Liver (tissue), 9 donors: ENCODE results near the gene IL17A. TPM values are rescaled to one million over a fixed set of nuclear protein-coding genes. Genes with fewer than 3 reads are reported as not detected.

Source experiments
- DNase-seq: peaks from one replicate; pipeline ENCODE4 v3.0.0-alpha.2; 2017; ENCODE audit warnings: low spot score
- H3K27ac ChIP-seq, 2 donors: one replicate each; pipeline ENCODE4 v1.7.0; 2013; ENCODE audit warnings: inconsistent platforms in 2 of 2, low read length in 2 of 2, control low read depth in 1 of 2, low read depth in 1 of 2, mild to moderate bottlenecking in 1 of 2
- H3K27me3 ChIP-seq, 4 donors: one replicate each; pipeline versions ENCODE4 v1.6.1 to v1.7.0; 2013; ENCODE audit warnings: low read length in 3 of 4, inconsistent platforms in 1 of 4, mild to moderate bottlenecking in 1 of 4, moderate library complexity in 1 of 4; ENCODE audit not compliant: control insufficient read depth in 4 of 4, insufficient read depth in 4 of 4
- H3K36me3 ChIP-seq, 4 donors: one replicate each; pipeline versions ENCODE4 v1.6.1 to v1.7.0; 2013; ENCODE audit warnings: low read length in 3 of 4, mild to moderate bottlenecking in 3 of 4, low read depth in 1 of 4, moderate library complexity in 1 of 4; ENCODE audit not compliant: control insufficient read depth in 4 of 4, insufficient read depth in 3 of 4
- H3K4me1 ChIP-seq, 4 donors: one replicate each; pipeline versions ENCODE4 v1.6.1 to v1.7.0; 2013; ENCODE audit warnings: low read length in 3 of 4, mild to moderate bottlenecking in 3 of 4, moderate library complexity in 1 of 4; ENCODE audit not compliant: control insufficient read depth in 4 of 4, insufficient read depth in 4 of 4
- H3K4me3 ChIP-seq, 3 donors: one replicate each; pipeline versions ENCODE4 v1.6.1 to v1.7.0; 2013; ENCODE audit warnings: low read length in 3 of 3, control low read depth in 1 of 3, low read depth in 1 of 3, mild to moderate bottlenecking in 1 of 3
- H3K9ac ChIP-seq, 2 donors: one replicate each; pipeline ENCODE4 v1.7.0; 2013; ENCODE audit warnings: low read length in 2 of 2, mild to moderate bottlenecking in 2 of 2, moderate library complexity in 2 of 2, control low read depth in 1 of 2, low read depth in 1 of 2
- H3K9me3 ChIP-seq, 4 donors: one replicate each; pipeline versions ENCODE4 v1.6.1 to v1.7.0; 2013; ENCODE audit warnings: low read length in 3 of 4; ENCODE audit not compliant: control insufficient read depth in 4 of 4
- ATF3 ChIP-seq: IDR thresholded peaks from 2 replicates; pipeline ENCODE4 v1.6.1; 2016; ENCODE audit warnings: antibody characterized with exemption
- CTCF ChIP-seq: fragments of 150-350 bp; IDR thresholded peaks from 2 replicates; pipeline ENCODE4 v1.5.1; 2017; ENCODE audit warnings: improper control_type of control experiment, low read depth, low read length; ENCODE audit not compliant: missing input control
- EGR1 ChIP-seq, 2 donors: IDR thresholded peaks; 2 replicates each; pipeline ENCODE4 v1.6.1; 2016 to 2018; ENCODE audit warnings: antibody characterized with exemption in 2 of 2, low read depth in 2 of 2
- FOXA1 ChIP-seq: IDR thresholded peaks from 2 replicates; pipeline ENCODE4 v1.6.1; 2016; ENCODE audit warnings: antibody characterized with exemption
- FOXA2 ChIP-seq: IDR thresholded peaks from 2 replicates; pipeline ENCODE4 v1.6.1; 2016; ENCODE audit warnings: antibody characterized with exemption
- GABPA ChIP-seq, 2 donors: IDR thresholded peaks in 1 of 2; conservative IDR thresholded peaks in 1 of 2; 2 replicates each; pipeline ENCODE4 v1.6.1; 2016; ENCODE audit warnings: antibody characterized with exemption in 2 of 2, mild to moderate bottlenecking in 1 of 2, moderate library complexity in 1 of 2
- HNF4A ChIP-seq, 2 donors: conservative IDR thresholded peaks; 2 replicates each; pipeline ENCODE4 v1.6.1; 2016; ENCODE audit warnings: antibody characterized with exemption in 2 of 2, mild to moderate bottlenecking in 2 of 2
- HNF4G ChIP-seq: IDR thresholded peaks from 2 replicates; pipeline ENCODE4 v1.6.1; 2016; ENCODE audit warnings: antibody characterized with exemption
- JUND ChIP-seq, 2 donors: IDR thresholded peaks; 2 replicates each; pipeline ENCODE4 v1.6.1; 2016; ENCODE audit warnings: antibody characterized with exemption in 2 of 2
- MAX ChIP-seq: IDR thresholded peaks from 2 replicates; pipeline ENCODE4 v1.6.1; 2016; ENCODE audit warnings: antibody characterized with exemption
- NR2F2 ChIP-seq: IDR thresholded peaks from 2 replicates; pipeline ENCODE4 v1.6.1; 2016; ENCODE audit warnings: antibody characterized with exemption
- RAD21 ChIP-seq, 2 donors: IDR thresholded peaks; 2 replicates each; pipeline ENCODE4 v1.6.1; 2016; ENCODE audit warnings: antibody characterized with exemption in 2 of 2, mild to moderate bottlenecking in 2 of 2
- REST ChIP-seq: IDR thresholded peaks from 2 replicates; pipeline ENCODE4 v1.6.1; 2016; ENCODE audit warnings: antibody characterized with exemption, mild to moderate bottlenecking
- SP1 ChIP-seq: IDR thresholded peaks from 2 replicates; pipeline ENCODE4 v1.6.1; 2018; ENCODE audit warnings: antibody characterized with exemption, mild to moderate bottlenecking
- TAF1 ChIP-seq: conservative IDR thresholded peaks from 2 replicates; pipeline ENCODE4 v1.6.1; 2016; ENCODE audit warnings: antibody characterized with exemption, mild to moderate bottlenecking
- YY1 ChIP-seq: IDR thresholded peaks from 2 replicates; pipeline ENCODE4 v1.6.1; 2016; ENCODE audit warnings: antibody characterized with exemption, mild to moderate bottlenecking
- ZBTB33 ChIP-seq: IDR thresholded peaks from 2 replicates; pipeline ENCODE4 v1.6.1; 2016; ENCODE audit warnings: antibody characterized with exemption
- WGBS: extraction: QIAGEN DNeasy Blood & Tissue Kit; methylation state at CpG from one replicate; pipeline ENCODE4 v1.1.7; 2013; 5-methylcytosine and 5-hydroxymethylcytosine counted together
- polyA plus RNA-seq, 2 donors: library from polyadenylated mRNA; stranded (reverse) in 1 of 2; unstranded in 1 of 2; fragments of 200-250 nt in 1 of 2; fragments of >200 nt in 1 of 2; fragmentation: Nextera tagmentation in 1 of 2; extraction: Ambion mirVana in 1 of 2; gene quantifications; one replicate each; pipeline versions ENCODE4 v1.2.1 to v1.2.3, GENCODE V29; 2013 to 2015
- total RNA-seq, 2 donors: library from RNA; depleted of rRNA; stranded (reverse); fragments of >200 nt; gene quantifications; one replicate each; pipeline ENCODE4 v1.2.3, GENCODE V29; 2014
- donor health status: healthy.
- donor health status: healthy.
- donor health status: healthy.
- donor health status: healthy.
- donor health status: healthy.

Gene IL17A
- total and polyA plus RNA-seq, 4 donors = not detected

GRCh38 chr6:52155791-52156576 lies 30.2 kb upstream of the IL17A start:
- H3K9me3 ChIP-seq = peaks cover 0 to 2% (median 0%) of the 10 kb centered on the region in 4 donors
- 71% methylated on average over 7 of the region's 7 CpGs for WGBS
- no peak overlapping the region for H3K9ac ChIP-seq
- no peak overlapping the region for H3K4me3 ChIP-seq
- H3K36me3 ChIP-seq = no peaks in the 10 kb centered on the region
- DNase-seq = no peak
- no peaks in the 10 kb centered on the region for H3K27me3 ChIP-seq
- no peak for TF ChIP-seq REST
- no peak for TF ChIP-seq HNF4G
- no peak for TF ChIP-seq MAX
- TF ChIP-seq EGR1 (IDR thresholded peaks at IDR 0.05; ENCODE audit: low read depth in 2 of 2) = no peak
- TF ChIP-seq ATF3 = no peak
- no peak for TF ChIP-seq ZBTB33
- TF ChIP-seq HNF4A (conservative IDR thresholded peaks at IDR 0.05) = no peak
- no peak for TF ChIP-seq YY1
- no peak for TF ChIP-seq TAF1
- TF ChIP-seq JUND (IDR thresholded peaks at IDR 0.05) = no peak
- peaks cover 0 to 4% (median 0%) of the 10 kb centered on the region in 4 donors for H3K4me1 ChIP-seq
- no peak overlapping the region for H3K27ac ChIP-seq

GRCh38 chr6:52157301-52157941 lies 28.8 kb upstream of the IL17A start:
- Histone ChIP-seq H3K27ac (no peak overlapping the region), H3K4me1 (no peaks in the 10 kb centered on the region), H3K4me3 (no peak overlapping the region), H3K9me3 (peaks cover 0 to 2% (median 0%) of the 10 kb centered on the region in 4 donors), H3K9ac (no peak overlapping the region), H3K36me3 (no peaks in the 10 kb centered on the region), H3K27me3 (no peaks in the 10 kb centered on the region)
- DNase-seq = no peak
- WGBS = 75% methylated on average over 7 of the region's 7 CpGs
- TF ChIP-seq TAF1 (no peak), FOXA1 (no peak), EGR1 (IDR thresholded peaks at IDR 0.05; ENCODE audit: low read depth in 2 of 2) (no peak), HNF4G (no peak), FOXA2 (no peak), GABPA (IDR thresholded peaks at IDR 0.05 in 1 of 2, conservative IDR thresholded peaks at IDR 0.05 in 1 of 2) (no peak), CTCF (no peak), JUND (IDR thresholded peaks at IDR 0.05) (no peak), SP1 (no peak), ZBTB33 (no peak), HNF4A (conservative IDR thresholded peaks at IDR 0.05) (no peak), RAD21 (IDR thresholded peaks at IDR 0.05) (no peak), ATF3 (no peak), NR2F2 (no peak)
